Measurements from ENCODE around the gene MAGI1.

DNA sequence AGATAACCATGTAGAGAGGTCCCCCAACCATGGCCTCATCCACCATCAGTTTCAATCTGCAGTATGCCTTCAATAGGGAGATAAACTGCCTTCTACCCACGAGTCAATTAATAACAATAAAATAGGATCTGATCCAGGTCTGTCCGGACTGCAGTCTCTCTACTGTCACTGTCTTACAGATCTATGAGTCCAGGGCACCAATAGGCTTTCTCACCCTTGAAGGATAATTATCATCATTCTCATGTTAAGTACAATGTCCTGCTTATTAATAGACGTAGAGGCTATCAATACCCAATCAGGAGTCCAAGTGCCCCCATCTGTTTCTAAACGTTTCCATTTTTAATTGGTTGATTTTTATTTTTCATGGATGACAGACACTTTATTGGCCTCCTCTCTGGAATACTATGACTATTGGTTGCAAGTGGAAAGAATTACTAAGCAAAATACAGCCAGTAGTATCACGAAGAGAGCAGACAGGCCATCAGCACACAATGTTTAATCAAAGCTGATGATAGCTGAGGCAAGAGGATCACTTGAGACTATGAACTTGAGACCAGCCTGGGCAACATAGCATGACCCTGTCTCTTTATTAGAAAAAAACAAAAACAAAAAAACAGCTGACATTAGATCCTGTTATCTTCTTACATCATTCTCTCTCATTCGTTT, 480.7 kb downstream of the MAGI1 start:
- TF ChIP-seq, protein P1, sequence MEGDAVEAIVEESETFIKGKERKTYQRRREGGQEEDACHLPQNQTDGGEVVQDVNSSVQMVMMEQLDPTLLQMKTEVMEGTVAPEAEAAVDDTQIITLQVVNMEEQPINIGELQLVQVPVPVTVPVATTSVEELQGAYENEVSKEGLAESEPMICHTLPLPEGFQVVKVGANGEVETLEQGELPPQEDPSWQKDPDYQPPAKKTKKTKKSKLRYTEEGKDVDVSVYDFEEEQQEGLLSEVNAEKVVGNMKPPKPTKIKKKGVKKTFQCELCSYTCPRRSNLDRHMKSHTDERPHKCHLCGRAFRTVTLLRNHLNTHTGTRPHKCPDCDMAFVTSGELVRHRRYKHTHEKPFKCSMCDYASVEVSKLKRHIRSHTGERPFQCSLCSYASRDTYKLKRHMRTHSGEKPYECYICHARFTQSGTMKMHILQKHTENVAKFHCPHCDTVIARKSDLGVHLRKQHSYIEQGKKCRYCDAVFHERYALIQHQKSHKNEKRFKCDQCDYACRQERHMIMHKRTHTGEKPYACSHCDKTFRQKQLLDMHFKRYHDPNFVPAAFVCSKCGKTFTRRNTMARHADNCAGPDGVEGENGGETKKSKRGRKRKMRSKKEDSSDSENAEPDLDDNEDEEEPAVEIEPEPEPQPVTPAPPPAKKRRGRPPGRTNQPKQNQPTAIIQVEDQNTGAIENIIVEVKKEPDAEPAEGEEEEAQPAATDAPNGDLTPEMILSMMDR (IDR thresholded peaks at IDR 0.05 in 2 of 3, conservative IDR thresholded peaks at IDR 0.05 in 1 of 3; ENCODE audit: borderline replicate concordance in 1 of 3, insufficient read depth in 1 of 3, low read depth in 2 of 3, low read length in 2 of 3): no peak
- TF ChIP-seq POLR2AphosphoS5 (IDR thresholded peaks at IDR 0.05; ENCODE audit: low read depth, low read length) (no peak), ZNF274 (IDR thresholded peaks at IDR 0.05; ENCODE audit: low read depth, low read length) (no peak), SP1 (IDR thresholded peaks at IDR 0.05; ENCODE audit: low read depth) (no peak), FOSL1 (IDR thresholded peaks at IDR 0.05; ENCODE audit: low read depth) (no peak), POLR2A (IDR thresholded peaks at IDR 0.05; ENCODE audit: borderline replicate concordance, extremely low read depth, insufficient read depth, insufficient read length) (no peak)
- TF ChIP-seq, protein P2, sequence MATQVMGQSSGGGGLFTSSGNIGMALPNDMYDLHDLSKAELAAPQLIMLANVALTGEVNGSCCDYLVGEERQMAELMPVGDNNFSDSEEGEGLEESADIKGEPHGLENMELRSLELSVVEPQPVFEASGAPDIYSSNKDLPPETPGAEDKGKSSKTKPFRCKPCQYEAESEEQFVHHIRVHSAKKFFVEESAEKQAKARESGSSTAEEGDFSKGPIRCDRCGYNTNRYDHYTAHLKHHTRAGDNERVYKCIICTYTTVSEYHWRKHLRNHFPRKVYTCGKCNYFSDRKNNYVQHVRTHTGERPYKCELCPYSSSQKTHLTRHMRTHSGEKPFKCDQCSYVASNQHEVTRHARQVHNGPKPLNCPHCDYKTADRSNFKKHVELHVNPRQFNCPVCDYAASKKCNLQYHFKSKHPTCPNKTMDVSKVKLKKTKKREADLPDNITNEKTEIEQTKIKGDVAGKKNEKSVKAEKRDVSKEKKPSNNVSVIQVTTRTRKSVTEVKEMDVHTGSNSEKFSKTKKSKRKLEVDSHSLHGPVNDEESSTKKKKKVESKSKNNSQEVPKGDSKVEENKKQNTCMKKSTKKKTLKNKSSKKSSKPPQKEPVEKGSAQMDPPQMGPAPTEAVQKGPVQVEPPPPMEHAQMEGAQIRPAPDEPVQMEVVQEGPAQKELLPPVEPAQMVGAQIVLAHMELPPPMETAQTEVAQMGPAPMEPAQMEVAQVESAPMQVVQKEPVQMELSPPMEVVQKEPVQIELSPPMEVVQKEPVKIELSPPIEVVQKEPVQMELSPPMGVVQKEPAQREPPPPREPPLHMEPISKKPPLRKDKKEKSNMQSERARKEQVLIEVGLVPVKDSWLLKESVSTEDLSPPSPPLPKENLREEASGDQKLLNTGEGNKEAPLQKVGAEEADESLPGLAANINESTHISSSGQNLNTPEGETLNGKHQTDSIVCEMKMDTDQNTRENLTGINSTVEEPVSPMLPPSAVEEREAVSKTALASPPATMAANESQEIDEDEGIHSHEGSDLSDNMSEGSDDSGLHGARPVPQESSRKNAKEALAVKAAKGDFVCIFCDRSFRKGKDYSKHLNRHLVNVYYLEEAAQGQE (IDR thresholded peaks at IDR 0.05; ENCODE audit: low read depth): no peak
- TF ChIP-seq, protein P3, sequence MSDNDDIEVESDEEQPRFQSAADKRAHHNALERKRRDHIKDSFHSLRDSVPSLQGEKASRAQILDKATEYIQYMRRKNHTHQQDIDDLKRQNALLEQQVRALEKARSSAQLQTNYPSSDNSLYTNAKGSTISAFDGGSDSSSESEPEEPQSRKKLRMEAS (IDR thresholded peaks at IDR 0.05): no peak
